HG02970 (cell line): Measurements from ENCODE around the gene UBE2G2.

Experiments
- ATAC-seq: cut with Tn5 transposase; IDR thresholded peaks from one replicate; pipeline ENCODE4 v1.9.1; 2021; ENCODE audit warnings: mild to moderate bottlenecking, moderate library complexity, moderate number of reproducible peaks; ENCODE audit not compliant: unreplicated experiment, low FRiP score

The UBE2G2 gene

DNA sequence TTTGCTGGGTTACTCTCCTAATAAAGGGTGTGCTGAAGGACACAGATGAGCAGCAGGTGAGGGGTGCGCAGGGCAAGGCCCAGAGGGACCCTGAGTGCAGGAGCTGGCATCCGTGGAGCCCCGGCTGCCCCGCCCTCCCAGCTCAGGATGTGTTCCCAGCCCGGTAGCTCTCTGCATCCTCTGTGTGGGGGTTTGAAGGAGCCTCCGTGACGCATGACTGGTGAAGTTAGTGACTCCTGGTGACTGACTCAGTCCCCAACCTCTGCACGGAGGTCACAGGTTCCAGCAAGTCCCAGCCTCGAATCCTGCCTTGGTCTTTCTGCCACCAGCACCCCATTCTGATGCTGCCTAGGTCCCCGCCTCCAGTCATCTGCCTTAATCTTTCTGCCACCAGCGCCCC is 68.7 kb downstream of the UBE2G2 start:
- no peak for ATAC-seq

- ATAC-seq: no peak
Observed at GRCh38 chr21:44732263-44732662, 69.4 kb downstream of the UBE2G2 start.

- no peak for ATAC-seq
Observed at GRCh38 chr21:44730951-44731579, 70.6 kb downstream of the UBE2G2 start.

DNA sequence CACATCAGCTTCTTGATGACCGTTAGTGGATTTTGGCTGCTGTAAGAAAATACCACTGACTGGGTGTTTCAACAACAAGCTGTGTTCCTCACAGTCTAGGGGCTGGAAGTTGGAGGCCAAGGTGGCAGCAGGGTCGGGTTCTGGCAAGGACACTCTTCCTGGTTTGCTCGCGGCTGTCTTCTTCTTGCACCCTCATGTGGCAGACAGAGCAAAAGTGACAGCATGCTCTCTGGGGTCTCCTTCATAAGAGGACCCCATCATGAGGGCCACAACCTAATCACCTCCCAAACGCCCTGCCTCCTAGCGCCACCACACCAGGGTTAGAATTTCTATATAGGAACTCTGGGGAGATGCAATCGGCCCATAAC is 71.6 kb downstream of the UBE2G2 start:
- ATAC-seq: no peak

- no peak for ATAC-seq
Observed at GRCh38 chr21:44729336-44730027, 72.1 kb downstream of the UBE2G2 start.

DNA sequence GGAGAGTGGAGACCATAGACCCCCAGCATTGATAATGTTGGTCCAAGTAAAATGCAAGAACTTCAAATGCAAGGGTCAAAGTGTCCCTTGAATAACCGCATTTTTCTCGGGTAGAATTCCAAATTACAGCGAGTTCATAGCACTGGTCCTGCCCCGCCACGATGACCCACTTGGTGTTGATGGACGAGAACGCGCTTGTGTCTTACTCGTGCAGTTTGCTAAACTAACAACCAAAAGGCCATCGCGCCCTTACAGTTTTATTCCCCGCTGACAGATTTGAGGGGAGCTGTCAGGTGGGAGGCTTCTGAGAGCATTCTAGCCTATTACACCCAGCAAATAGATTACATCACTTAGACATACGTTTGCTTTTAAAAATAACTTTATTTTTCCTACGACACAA is 72.9 kb downstream of the UBE2G2 start:
- no peak for ATAC-seq

- no peak for ATAC-seq
Observed at GRCh38 chr21:44727757-44728156, 73.9 kb downstream of the UBE2G2 start.

DNA sequence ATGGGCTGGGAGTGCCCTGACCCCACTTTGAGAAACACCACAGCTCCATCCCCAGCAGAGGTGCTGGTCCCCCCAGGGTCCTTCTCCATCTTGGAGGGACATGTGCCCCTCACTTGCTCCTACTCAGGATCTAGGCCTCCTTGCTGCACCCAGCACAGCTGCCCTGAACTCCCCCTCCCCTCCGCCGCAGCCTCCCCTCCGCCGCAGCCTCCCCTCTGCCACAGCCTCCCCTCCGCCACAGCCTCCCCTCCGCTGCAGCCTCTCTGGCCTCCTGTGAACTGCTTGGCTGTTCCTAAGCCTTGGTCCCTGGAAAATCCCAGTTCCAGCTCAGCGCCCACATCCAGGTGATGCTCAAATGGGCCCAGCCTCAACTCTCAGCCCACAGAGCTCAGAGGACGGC is 74.3 kb downstream of the UBE2G2 start:
- no peak for ATAC-seq

- ATAC-seq: no peak
Observed at GRCh38 chr21:44726826-44727225, 74.8 kb downstream of the UBE2G2 start.

- no peak for ATAC-seq
Observed at GRCh38 chr21:44724926-44725325, 76.7 kb downstream of the UBE2G2 start.

DNA sequence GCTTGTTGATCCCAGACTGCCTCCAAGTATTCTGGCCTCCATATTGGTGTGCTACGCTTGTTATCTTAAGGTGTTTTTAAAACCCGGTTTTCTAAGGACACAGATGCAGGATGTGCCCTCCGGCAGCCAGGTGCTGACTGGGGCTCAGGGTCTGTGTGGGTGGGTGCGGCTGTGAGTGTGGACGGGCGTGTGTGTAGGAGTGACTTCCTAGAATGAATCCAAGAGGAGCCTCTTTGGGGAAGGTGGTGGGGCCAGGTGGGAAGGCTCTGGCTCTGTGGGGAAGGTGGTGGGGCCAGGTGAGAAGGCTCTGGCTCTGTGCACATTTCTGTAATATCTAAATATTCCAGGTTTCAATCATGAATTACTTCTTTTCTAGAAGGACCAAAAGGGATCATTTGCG is 77.4 kb downstream of the UBE2G2 start:
- ATAC-seq: no peak

DNA sequence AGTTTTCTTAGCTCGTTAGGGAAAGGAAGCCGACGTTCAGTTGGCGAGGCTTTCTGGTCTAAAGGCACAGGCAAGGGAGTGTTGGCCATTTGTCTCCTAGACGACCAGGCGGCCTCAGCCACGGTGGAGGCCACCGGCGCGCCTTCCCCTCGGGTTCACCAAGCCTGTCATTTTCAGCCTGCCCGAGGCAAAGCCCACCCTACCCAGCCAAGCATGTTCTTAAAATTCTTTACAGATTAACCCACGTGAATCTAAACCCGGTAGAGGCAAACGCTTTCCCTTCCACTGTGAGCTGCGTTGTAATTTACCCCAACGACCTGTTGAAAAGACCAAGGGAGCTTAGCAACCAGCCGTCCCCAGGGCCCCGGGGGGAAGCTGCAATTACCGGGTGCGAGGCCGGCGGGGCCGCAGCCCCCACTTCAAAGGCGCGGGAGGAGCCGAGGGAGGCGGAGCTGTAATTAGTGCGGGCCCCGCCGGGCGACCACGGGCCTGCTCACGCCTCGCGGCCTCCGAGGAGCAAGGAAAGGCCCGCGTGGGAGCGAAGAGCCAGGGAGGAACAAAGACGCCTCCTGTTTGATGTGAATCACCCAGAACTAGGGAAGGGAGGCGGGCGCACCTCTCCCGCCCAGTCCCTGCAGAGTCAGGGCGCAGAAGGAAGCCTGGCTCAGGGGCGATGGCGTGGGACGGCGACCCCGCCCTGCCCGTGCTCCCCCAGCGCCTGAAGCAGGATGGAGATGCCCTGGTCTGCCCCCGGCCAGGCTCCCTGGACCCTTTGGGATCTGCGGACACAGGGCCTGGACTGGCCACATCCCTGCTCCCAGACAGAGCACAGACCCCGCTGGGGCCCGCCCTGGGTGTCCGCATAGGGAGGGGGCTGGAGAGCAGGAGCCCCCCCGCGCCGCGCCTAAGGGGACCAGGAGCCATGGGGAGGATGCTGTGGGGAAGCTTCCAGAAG is 78.2 kb downstream of the UBE2G2 start:
- ATAC-seq: no peak

GRCh38 chr21:44722731-44723130 is 78.9 kb downstream of the UBE2G2 start:
- ATAC-seq: no peak

GRCh38 chr21:44720170-44720569 is 81.5 kb downstream of the UBE2G2 start:
- ATAC-seq: no peak
